H9 (cell line): ENCODE measurements around the gene BSPRY. TPM values are rescaled to one million over a fixed set of nuclear protein-coding genes. Genes with fewer than 3 reads are reported as not detected.

Experiments
- DNase-seq: peaks from one replicate; pipeline ENCODE4 v3.0.0-alpha.2; 2017
- H2AFZ ChIP-seq: one replicate; pipeline ENCODE4 v1.6.1; 2013; ENCODE audit warnings: mild to moderate bottlenecking, low read length, control low read depth, moderate library complexity
- H2AK5ac ChIP-seq: 2 replicates; pipeline ENCODE4 v1.6.1; 2013; ENCODE audit warnings: low read length, control low read depth, mixed read lengths; ENCODE audit not compliant: insufficient read length
- H2BK120ac ChIP-seq: one replicate; pipeline ENCODE4 v1.6.1; 2013; ENCODE audit warnings: low read depth, mild to moderate bottlenecking, low read length, control low read depth, inconsistent platforms; ENCODE audit not compliant: poor library complexity, severe bottlenecking
- H2BK12ac ChIP-seq: 2 replicates; pipeline ENCODE4 v1.6.1; 2013; ENCODE audit warnings: low read length, control low read depth, mixed read lengths, low read depth; ENCODE audit not compliant: insufficient read length
- H2BK15ac ChIP-seq: 2 replicates; pipeline ENCODE4 v1.6.1; 2013; ENCODE audit warnings: low read depth, low read length, control low read depth
- H2BK20ac ChIP-seq: one replicate; pipeline ENCODE4 v1.6.1; 2013; ENCODE audit warnings: low read depth, mild to moderate bottlenecking, low read length, control low read depth, inconsistent platforms; ENCODE audit not compliant: poor library complexity, severe bottlenecking
- H2BK5ac ChIP-seq: 2 replicates; pipeline ENCODE4 v1.6.1; 2013; ENCODE audit warnings: low read length, control low read depth, mixed read lengths; ENCODE audit not compliant: insufficient read length
- H3K14ac ChIP-seq: 2 replicates; pipeline ENCODE4 v1.6.1; 2013; ENCODE audit warnings: low read length, control low read depth; ENCODE audit not compliant: insufficient read depth
- H3K18ac ChIP-seq: 2 replicates; pipeline ENCODE4 v1.6.1; 2013; ENCODE audit warnings: low read depth, mild to moderate bottlenecking, mixed read lengths, low read length, control low read depth; ENCODE audit not compliant: insufficient read length
- H3K23ac ChIP-seq: 2 replicates; pipeline ENCODE4 v1.6.1; 2013; ENCODE audit warnings: low read length, control low read depth, mixed read lengths, low read depth; ENCODE audit not compliant: insufficient read length
- H3K23me2 ChIP-seq: 2 replicates; pipeline ENCODE4 v1.6.1; 2013; ENCODE audit warnings: low read depth, mild to moderate bottlenecking, mixed read lengths, low read length, control low read depth; ENCODE audit not compliant: insufficient read length, poor library complexity, severe bottlenecking
- H3K27ac ChIP-seq: 2 replicates; pipeline ENCODE4 v1.5.1; 2013; ENCODE audit warnings: low read length, control low read depth, mixed read lengths, low read depth; ENCODE audit not compliant: insufficient read length
- H3K27me3 ChIP-seq: 2 replicates; pipeline ENCODE4 v1.6.1; 2013; ENCODE audit warnings: low read length, control low read depth, inconsistent platforms; ENCODE audit not compliant: insufficient read depth
- H3K4ac ChIP-seq: 2 replicates; pipeline ENCODE4 v1.6.1; 2013; ENCODE audit warnings: low read depth, mild to moderate bottlenecking, control low read depth, inconsistent platforms, low read length, moderate library complexity
- H3K4me1 ChIP-seq: 2 replicates; pipeline ENCODE4 v1.6.1; 2013; ENCODE audit warnings: low read length, control low read depth, inconsistent platforms; ENCODE audit not compliant: insufficient read depth
- H3K4me2 ChIP-seq: 2 replicates; pipeline ENCODE4 v1.6.1; 2013; ENCODE audit warnings: low read length, control low read depth, mixed read lengths; ENCODE audit not compliant: insufficient read length, insufficient read depth
- H3K56ac ChIP-seq: 2 replicates; pipeline ENCODE4 v1.6.1; 2013; ENCODE audit warnings: low read depth, mild to moderate bottlenecking, mixed read lengths, low read length, control low read depth; ENCODE audit not compliant: insufficient read length
- H3K79me1 ChIP-seq: 2 replicates; pipeline ENCODE4 v1.6.1; 2013; ENCODE audit warnings: low read depth, mild to moderate bottlenecking, moderate library complexity, low read length, control low read depth, inconsistent platforms; ENCODE audit not compliant: insufficient read depth, poor library complexity, severe bottlenecking
- H3K79me2 ChIP-seq: 2 replicates; pipeline ENCODE4 v1.6.1; 2013; ENCODE audit warnings: low read length, control low read depth, inconsistent platforms; ENCODE audit not compliant: insufficient read depth
- H3K9ac ChIP-seq: 2 replicates; pipeline ENCODE4 v1.6.1; 2013; ENCODE audit warnings: low read length, control low read depth, mixed read lengths; ENCODE audit not compliant: insufficient read length; ENCODE audit errors: extremely low read depth
- H3K9me3 ChIP-seq: one replicate; pipeline ENCODE4 v1.6.1; 2013; ENCODE audit warnings: low read depth, low read length, inconsistent platforms; ENCODE audit not compliant: control insufficient read depth
- H3T11ph ChIP-seq: one replicate; pipeline ENCODE4 v1.6.1; 2013; ENCODE audit warnings: mild to moderate bottlenecking, low read length, control low read depth, inconsistent platforms
- H4K20me1 ChIP-seq: one replicate; pipeline ENCODE4 v1.6.1; 2013; ENCODE audit not compliant: control insufficient read depth, insufficient read length, insufficient read depth
- H4K5ac ChIP-seq: 2 replicates; pipeline ENCODE4 v1.6.1; 2013; ENCODE audit warnings: low read depth, mild to moderate bottlenecking, mixed read lengths, low read length, control low read depth; ENCODE audit not compliant: insufficient read length
- H4K8ac ChIP-seq: replicated peaks from 2 replicates; pipeline ENCODE4 v1.6.1; 2013; ENCODE audit warnings: low read length, control low read depth, mixed read lengths, low read depth; ENCODE audit not compliant: insufficient read length
- H4K91ac ChIP-seq: 2 replicates; pipeline ENCODE4 v1.6.1; 2013; ENCODE audit warnings: low read depth, mild to moderate bottlenecking, moderate library complexity, mixed read lengths, low read length, control low read depth; ENCODE audit not compliant: insufficient read length
- H3K27ac Mint-ChIP-seq, 3 experiments: 2 replicates in 2 of 3; 3 replicates in 1 of 3; pipeline ENCODE4 v1.8.0; 2020 to 2021; ENCODE audit warnings: mixed read lengths in 3 of 3, mild to moderate bottlenecking in 1 of 3, moderate library complexity in 1 of 3
- H3K27me3 Mint-ChIP-seq: 2 replicates; pipeline ENCODE4 v1.8.0; 2021; ENCODE audit warnings: low read depth, mild to moderate bottlenecking, moderate library complexity, mixed read lengths
- H3K36me3 Mint-ChIP-seq, 3 experiments: 2 replicates in 2 of 3; 3 replicates in 1 of 3; pipeline ENCODE4 v1.8.0; 2020 to 2021; ENCODE audit warnings: low read depth in 3 of 3, mixed read lengths in 3 of 3; ENCODE audit not compliant: insufficient read depth in 1 of 3
- H3K4me1 Mint-ChIP-seq, 2 experiments: 2 replicates each; pipeline ENCODE4 v1.8.0; 2020; ENCODE audit warnings: mixed read lengths in 2 of 2
- H3K4me3 Mint-ChIP-seq, 2 experiments: 2 replicates in 1 of 2; 3 replicates in 1 of 2; pipeline ENCODE4 v1.8.0; 2020 to 2021; ENCODE audit warnings: mild to moderate bottlenecking in 2 of 2, mixed read lengths in 2 of 2, moderate library complexity in 1 of 2
- H3K9me3 Mint-ChIP-seq, 2 experiments: 2 replicates in 1 of 2; 3 replicates in 1 of 2; pipeline ENCODE4 v1.8.0; 2020; ENCODE audit warnings: mild to moderate bottlenecking in 2 of 2, mixed read lengths in 2 of 2, moderate library complexity in 1 of 2
- WGBS: extraction: QIAGEN DNeasy Blood & Tissue Kit; methylation state at CpG from one replicate; pipeline ENCODE4 v1.1.7; 2013; ENCODE audit warnings: missing lambda C conversion rate, low lambda C conversion rate, mixed read lengths; ENCODE audit not compliant: insufficient read length; ENCODE audit errors: extremely low coverage; 5-methylcytosine and 5-hydroxymethylcytosine counted together
- total RNA-seq: library from RNA; stranded (reverse); gene quantifications from 2 replicates; pipeline ENCODE4 v1.2.1, GENCODE V29; 2021
- TF ChIP-seq, protein P1 (sequence below): fragments of 200-600 bp; sonication (generic); conservative IDR thresholded peaks from 3 replicates; pipeline ENCODE4 v1.8.0; 2021; ENCODE audit warnings: antibody characterized with exemption, mild to moderate bottlenecking

Gene BSPRY
- total RNA-seq, 1 experiment from 2014 or later, result 4.5 TPM

DNA sequence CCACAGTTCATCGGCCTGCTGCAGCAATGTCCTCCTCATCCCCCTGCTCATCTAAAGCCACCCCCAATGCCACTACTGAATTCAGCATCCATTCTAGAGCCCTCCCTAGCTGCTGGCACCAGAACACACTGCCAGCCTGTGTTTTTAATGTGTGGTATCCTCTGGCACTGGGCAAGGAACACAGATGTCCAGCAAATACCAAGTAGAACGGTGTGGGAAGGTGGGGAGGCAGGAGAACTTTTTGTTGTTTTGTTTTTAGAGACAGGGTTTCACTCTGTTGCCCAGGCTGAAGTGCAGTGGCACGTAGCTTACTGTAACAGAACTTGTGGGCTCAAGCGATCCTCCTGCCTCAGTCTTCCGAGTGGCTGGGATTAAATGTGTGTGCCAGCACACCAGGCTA is 22.7 kb downstream of the BSPRY start:
- no peak overlapping the region for H2AK5ac ChIP-seq
- H3K79me2 ChIP-seq, result no peaks in the 10 kb centered on the region
- no peak overlapping the region for H2BK15ac ChIP-seq
- H2BK12ac ChIP-seq, result no peak overlapping the region
- no peak overlapping the region for H2AFZ ChIP-seq
- no peak overlapping the region for H3K4me2 ChIP-seq
- Mint-ChIP-seq H3K36me3 (peaks cover 0 to 30% (median 22%) of the 10 kb centered on the region in 3 experiments; a peak in 6 of 7 replicates), H3K4me3 (no peak overlapping the region), H3K9me3 (no peaks in the 10 kb centered on the region), H3K27ac (0 out of 7 replicates have a peak overlapping the region, but pooled peaks of 1 of the 3 experiments have one; percentile 34), H3K4me1 (peaks cover 8 to 19% of the 10 kb centered on the region in 2 experiments), H3K27me3 (no peaks in the 10 kb centered on the region)
- no peak overlapping the region for H3K18ac ChIP-seq
- H3K23me2 ChIP-seq, result peaks cover 4% of the 10 kb centered on the region
- H3K9ac ChIP-seq, result no peak overlapping the region
- H4K91ac ChIP-seq, result no peak overlapping the region
- no peak overlapping the region for H4K5ac ChIP-seq
- no peak overlapping the region for H3K14ac ChIP-seq
- no peak overlapping the region for H3T11ph ChIP-seq
- no peak overlapping the region for H3K27ac ChIP-seq
- H3K79me1 ChIP-seq, result no peaks in the 10 kb centered on the region
- H3K9me3 ChIP-seq, result no peaks in the 10 kb centered on the region
- no peak overlapping the region for H2BK120ac ChIP-seq
- no peak overlapping the region for H3K4ac ChIP-seq
- H3K4me1 ChIP-seq, result no peaks in the 10 kb centered on the region
- no peak for DNase-seq
- H3K27me3 ChIP-seq, result no peaks in the 10 kb centered on the region
- no peaks in the 10 kb centered on the region for H4K20me1 ChIP-seq
- no peak overlapping the region for H3K56ac ChIP-seq
- H4K8ac ChIP-seq, result no peak overlapping the region
- H2BK20ac ChIP-seq, result no peak overlapping the region
- H3K23ac ChIP-seq, result no peak overlapping the region
- H2BK5ac ChIP-seq, result no peak overlapping the region
- WGBS, result no CpG with 5 or more reads among the region's 5 CpGs
- TF ChIP-seq, protein P1, sequence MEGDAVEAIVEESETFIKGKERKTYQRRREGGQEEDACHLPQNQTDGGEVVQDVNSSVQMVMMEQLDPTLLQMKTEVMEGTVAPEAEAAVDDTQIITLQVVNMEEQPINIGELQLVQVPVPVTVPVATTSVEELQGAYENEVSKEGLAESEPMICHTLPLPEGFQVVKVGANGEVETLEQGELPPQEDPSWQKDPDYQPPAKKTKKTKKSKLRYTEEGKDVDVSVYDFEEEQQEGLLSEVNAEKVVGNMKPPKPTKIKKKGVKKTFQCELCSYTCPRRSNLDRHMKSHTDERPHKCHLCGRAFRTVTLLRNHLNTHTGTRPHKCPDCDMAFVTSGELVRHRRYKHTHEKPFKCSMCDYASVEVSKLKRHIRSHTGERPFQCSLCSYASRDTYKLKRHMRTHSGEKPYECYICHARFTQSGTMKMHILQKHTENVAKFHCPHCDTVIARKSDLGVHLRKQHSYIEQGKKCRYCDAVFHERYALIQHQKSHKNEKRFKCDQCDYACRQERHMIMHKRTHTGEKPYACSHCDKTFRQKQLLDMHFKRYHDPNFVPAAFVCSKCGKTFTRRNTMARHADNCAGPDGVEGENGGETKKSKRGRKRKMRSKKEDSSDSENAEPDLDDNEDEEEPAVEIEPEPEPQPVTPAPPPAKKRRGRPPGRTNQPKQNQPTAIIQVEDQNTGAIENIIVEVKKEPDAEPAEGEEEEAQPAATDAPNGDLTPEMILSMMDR, result no peak
